Cortex of kidney (tissue), 1 donor: Measurements from ENCODE around the gene ADGRF4.

ENCODE experiments used
- DNase-seq: peaks from one replicate; lab custom pipeline; 2025; lab: John Stamatoyannopoulos, UW

The ADGRF4 gene

DNA sequence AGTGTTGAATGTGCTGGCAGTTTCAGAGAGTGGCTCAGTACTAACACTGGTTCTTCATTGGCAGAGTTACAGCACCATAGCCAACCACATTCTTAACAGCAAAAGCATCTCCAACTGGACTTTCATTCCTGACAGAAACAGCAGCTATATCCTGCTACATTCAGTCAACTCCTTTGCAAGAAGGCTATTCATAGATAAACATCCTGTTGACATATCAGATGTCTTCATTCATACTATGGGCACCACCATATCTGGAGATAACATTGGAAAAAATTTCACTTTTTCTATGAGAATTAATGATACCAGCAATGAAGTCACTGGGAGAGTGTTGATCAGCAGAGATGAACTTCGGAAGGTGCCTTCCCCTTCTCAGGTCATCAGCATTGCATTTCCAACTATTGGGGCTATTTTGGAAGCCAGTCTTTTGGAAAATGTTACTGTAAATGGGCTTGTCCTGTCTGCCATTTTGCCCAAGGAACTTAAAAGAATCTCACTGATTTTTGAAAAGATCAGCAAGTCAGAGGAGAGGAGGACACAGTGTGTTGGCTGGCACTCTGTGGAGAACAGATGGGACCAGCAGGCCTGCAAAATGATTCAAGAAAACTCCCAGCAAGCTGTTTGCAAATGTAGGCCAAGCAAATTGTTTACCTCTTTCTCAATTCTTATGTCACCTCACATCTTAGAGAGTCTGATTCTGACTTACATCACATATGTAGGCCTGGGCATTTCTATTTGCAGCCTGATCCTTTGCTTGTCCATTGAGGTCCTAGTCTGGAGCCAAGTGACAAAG, 17.0 kb upstream of the ADGRF4 start:
- DNase-seq, result no peak

DNA sequence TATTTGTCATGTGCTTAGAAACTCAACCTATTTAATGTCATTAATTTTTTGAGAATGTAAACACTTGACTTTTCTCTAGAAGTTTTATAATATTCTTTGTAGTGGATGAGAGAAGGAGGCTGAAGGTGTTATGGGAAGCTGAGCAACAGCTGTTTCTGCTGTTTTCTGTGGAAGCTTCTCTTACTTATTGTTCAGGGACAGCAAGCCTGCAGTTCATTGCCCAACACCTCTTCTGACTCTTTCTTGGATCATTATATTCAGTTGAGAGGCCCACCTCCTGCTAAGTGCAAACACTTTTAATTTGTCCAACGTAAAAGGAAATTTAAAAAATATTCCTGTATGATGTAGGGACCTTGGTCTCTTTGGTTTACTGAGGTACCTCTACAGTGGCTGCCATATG, 12.0 kb upstream of the ADGRF4 start:
- DNase-seq, result no peak

- no peak for DNase-seq
These were observed 10.9 kb upstream of the ADGRF4 start for GRCh38 chr6:47687432-47687831.

GRCh38 chr6:47690214-47690613, 8.2 kb upstream of the ADGRF4 start:
- DNase-seq, result no peak

DNA sequence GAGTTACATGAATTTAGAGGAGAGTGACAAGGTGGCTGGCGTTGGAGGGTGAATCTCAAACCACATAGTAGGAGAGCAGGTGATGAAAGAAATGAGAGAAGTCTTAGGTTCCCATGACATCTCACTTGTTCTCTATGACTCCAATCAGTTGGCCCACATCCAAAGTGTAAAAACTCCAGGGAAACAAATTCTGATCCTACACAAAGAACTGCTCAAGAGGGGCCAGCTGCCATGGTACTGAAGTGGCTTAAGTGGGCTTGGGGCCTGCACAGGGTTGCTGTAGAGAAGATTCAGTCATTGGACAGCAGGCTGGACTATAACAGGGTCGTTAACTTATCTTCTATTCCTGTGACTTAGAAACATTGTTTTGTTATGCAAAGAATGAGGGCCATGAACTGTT, 7.6 kb upstream of the ADGRF4 start:
- DNase-seq, result no peak

GRCh38 chr6:47697925-47698324, 455 bp upstream of the ADGRF4 start:
- no peak for DNase-seq

DNA sequence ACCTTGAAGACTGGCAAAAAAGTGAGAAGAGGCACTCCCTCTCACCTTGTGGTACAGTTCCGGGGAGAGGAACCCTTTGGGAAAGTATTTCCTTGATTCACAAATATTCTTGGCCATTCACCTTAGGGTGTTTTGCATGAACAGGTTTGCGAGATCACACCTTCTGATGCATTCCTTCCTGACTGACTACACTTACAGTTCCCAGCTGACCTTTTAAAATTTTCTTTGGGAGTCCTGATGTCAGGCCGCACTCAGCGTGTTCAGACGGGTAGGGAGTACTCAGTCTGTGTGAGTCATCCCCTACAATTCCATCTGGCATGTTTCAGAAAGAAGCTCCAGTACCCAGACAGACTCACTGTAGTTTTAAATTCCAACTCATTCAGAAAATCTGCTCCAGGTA, 1.7 kb downstream of the ADGRF4 start:
- no peak for DNase-seq

DNA sequence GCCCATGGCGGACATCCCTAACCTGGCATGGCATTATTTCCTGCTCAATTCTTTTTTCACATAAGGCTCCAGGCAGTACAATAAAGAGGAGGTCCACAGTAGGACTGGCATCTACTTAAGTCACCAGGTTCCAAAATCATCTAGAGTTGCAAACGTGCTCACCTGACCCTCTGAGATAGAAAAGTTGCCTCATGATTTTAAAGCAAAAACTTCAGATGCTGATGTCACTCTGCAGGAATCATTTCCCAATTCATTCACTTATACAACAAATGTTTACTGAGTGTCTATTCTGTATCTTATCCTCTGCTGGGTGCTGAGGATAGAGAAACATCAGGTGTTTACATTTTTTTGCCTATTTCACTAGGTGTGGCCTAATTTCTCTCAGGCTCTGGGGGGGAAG, 2.2 kb downstream of the ADGRF4 start:
- DNase-seq, result no peak

DNA sequence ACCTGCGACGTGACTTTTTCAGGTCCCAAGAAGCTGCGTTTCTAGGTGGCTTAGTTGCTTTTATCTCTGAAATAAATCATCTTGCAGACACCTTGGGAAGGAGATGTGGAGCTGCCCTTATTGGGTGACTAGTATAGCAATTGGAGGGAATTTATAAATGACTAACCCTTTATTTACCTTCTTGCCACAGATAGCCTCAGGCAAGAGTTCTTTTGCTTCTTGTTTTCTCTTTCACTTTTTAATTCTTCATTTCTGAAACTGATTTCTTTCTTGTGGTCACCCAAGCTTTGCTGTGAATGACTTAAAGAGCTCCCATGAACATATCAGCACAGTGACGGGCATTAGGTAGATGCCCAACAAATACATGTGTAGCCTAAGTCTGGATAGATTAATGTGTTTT, 3.0 kb downstream of the ADGRF4 start:
- DNase-seq, result no peak

GRCh38 chr6:47709160-47709559, 10.8 kb downstream of the ADGRF4 start:
- DNase-seq, result no peak

- DNase-seq, result no peak
These were observed 11.9 kb downstream of the ADGRF4 start for GRCh38 chr6:47710295-47710694.

DNA sequence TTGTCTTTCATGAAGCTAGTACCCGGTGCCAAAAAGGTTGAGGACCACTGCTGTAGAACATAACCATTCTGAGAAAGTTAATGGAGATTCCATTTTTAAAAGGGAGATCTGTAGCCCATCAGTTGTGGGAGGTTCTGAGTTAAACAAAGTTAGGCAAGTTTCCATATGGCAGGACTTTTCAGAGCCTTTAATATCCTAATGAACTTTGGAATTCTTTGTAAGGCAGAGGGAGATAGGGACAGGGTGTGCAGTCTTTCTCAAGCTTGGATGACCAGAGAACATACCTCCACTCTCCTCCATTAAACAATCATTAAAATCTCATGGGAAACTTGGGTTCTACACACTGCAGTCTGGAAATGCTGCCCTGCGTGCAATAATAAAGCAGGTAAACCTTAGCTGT, 14.8 kb downstream of the ADGRF4 start:
- no peak for DNase-seq

DNA sequence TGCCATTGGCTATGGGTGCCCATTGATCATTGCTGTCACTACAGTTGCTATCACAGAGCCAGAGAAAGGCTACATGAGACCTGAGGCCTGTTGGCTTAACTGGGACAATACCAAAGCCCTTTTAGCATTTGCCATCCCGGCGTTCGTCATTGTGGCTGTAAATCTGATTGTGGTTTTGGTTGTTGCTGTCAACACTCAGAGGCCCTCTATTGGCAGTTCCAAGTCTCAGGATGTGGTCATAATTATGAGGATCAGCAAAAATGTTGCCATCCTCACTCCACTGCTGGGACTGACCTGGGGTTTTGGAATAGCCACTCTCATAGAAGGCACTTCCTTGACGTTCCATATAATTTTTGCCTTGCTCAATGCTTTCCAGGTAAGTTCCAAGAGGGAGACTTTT, 16.4 kb downstream of the ADGRF4 start:
- no peak for DNase-seq

DNA sequence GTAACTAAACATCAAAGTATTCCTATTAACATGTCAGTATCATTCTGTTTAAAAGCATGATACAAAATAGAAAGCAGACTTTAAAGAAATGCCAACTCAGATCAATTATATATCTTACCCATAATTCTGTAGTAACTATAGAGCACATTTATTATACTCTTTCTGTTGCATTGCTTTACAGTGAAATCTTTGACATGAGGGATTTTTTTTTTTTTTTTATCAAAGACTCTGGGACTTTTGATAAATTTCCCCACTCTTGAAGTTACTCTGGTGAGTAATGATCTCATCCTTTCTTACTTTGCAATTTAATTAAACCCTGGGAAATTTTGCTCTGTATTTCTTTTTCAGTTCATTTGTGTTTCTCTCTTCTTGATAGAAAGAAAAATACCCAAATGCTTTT, 17.4 kb downstream of the ADGRF4 start:
- DNase-seq, result no peak

GRCh38 chr6:47716207-47716606, 17.8 kb downstream of the ADGRF4 start:
- DNase-seq, result no peak

- no peak for DNase-seq
These were observed 20.2 kb downstream of the ADGRF4 start for GRCh38 chr6:47718571-47718970.

DNA sequence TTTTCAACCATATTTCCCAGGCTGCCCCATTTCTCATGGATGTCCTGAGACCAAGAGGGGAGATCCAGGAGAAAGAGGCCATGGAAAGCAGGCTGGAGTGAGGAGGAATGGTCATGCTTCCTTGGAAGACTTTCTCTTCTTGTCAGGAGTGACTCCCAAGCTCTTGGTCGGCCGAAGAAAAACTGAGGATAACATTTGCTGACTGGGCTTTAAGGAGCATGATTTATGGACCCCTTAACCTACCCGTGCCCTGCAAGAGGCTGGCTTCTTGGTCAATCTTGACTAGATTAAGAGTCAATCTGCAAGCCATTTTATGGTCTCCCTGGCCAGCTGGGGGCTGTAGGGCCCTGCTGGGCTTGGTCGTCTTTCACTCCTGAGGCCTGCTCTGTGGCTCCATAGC, 22.8 kb downstream of the ADGRF4 start:
- no peak for DNase-seq

DNA sequence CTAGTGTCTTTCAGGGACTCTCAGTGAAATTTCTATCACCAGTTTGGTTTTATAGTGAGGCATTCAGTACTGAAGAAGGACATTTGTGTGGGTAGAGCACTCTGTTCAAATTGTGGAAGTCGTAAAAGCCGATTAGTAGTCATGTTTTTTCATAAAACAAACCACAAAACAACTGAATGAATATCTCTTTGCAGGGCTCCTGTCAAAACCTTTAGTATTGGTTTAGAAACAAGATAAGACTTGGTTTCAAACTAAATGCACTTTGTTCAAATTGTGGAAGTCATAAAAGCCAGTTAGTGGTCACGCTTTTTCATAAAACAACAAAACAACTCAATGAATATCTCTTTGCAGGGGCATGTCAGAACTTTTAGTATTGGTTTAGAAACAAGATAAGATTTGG, 23.8 kb downstream of the ADGRF4 start:
- DNase-seq, result no peak

DNA sequence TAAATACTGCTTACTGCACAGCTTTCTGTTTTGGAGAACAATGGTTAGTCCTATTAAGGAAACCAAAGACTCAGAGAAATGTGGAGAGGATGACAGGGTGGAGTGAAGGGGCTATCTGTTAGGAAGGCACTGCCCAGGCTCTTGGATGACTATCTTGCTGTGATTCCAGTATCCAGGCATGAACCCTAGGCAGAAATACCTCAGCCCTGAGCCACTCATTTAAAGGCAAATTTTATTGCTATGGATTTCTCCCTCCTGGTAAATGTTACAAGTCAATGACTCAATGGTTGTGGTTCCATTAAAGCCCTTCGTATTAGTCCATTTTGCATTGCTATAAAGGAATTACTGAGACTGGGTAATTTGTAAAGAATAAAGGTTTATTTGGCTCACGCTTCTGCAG, 25.9 kb downstream of the ADGRF4 start:
- no peak for DNase-seq

- no peak for DNase-seq
These were observed 29.0 kb downstream of the ADGRF4 start for GRCh38 chr6:47727391-47727790.

GRCh38 chr6:47729019-47729418, 30.6 kb downstream of the ADGRF4 start:
- no peak for DNase-seq

GRCh38 chr6:47729457-47729856, 31.1 kb downstream of the ADGRF4 start:
- no peak for DNase-seq

GRCh38 chr6:47733879-47734558, 35.6 kb downstream of the ADGRF4 start:
- no peak for DNase-seq
